NCI-H82 treated with DMSO at 0.1 percent for 48 hours (cell line): ENCODE measurements around the gene MOSPD2.

ENCODE experiments used
- DNase-seq: peaks from one replicate; lab custom pipeline; 2025; ENCODE audit not compliant: unreplicated experiment; lab: John Stamatoyannopoulos, UW

The MOSPD2 gene

GRCh38 chrX:14872851-14873675 lies at the start of gene MOSPD2, which contains the start of gene FANCB:
MOSPD2 (plus strand) TSS chrX:14873421; CDS start chrX:14873529, 108 bp downstream.
FANCB (minus strand) TSS chrX:14873069; CDS start chrX:14865510, 7,559 bp downstream.
- DNase-seq: peak; percentile 88

GRCh38 chrX:14825851-14826250 lies 47.4 kb upstream of the MOSPD2 start:
- no peak for DNase-seq

- DNase-seq: no peak
Measured at GRCh38 chrX:14826319-14826718, 46.9 kb upstream of the MOSPD2 start.

DNA sequence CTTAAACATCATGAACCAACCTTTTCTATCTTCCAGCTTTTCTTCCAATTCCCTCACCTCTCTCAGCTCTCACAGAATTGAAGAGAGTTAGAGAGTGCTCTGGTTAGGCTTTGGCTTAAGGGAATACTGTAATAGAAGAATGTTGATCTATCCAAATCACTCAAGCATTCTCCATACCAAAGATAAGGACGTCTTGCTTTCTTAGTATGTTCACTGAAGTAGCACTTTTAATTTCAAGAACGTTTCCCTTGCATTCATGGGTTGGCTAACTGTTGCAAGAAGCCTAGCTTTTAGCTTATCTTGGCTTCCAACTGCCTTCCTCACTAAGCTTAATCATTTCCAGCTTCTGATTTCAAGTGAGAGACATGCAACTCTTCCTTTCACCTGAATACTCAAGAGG lies 43.6 kb upstream of the MOSPD2 start:
- no peak for DNase-seq

GRCh38 chrX:14832151-14832550 lies 41.1 kb upstream of the MOSPD2 start:
- DNase-seq: no peak

DNA sequence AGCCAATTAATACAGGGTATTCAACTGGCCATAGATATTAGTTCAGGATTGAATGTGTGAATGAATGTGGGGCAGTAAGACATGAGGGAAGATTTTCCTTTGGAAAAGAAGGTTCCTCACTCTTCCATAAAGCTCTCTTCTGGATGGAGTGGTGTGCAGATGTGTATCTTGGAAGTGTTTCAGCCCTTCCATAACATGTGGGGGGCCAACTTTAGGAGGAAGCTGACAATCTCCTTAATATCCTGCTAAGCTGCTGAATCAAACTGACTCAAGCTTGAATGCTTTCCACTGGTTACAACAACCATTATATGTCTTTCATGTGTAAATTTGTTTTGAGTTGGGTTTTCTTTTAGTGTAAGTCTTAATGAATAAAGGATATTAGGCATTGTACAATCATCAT lies 40.6 kb upstream of the MOSPD2 start:
- no peak for DNase-seq

DNA sequence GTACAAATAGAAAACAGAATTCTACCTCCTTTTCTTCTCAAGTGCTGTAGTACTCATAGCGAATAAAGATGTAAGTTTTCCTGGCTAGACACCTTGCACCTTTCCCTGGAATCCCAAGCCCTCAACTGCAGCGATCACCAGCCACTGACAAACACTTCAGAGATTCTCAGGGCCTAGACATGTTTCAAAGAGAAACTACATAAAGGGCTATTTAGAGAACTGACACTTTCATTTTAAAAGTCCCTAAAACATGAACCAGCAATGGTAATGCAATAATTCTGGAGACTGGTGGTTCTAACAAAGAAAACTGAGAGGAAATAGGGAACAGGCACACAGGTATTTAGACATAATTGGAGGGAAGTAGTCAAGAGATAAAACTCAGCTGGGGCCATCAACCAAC lies 36.1 kb upstream of the MOSPD2 start:
- DNase-seq: no peak

DNA sequence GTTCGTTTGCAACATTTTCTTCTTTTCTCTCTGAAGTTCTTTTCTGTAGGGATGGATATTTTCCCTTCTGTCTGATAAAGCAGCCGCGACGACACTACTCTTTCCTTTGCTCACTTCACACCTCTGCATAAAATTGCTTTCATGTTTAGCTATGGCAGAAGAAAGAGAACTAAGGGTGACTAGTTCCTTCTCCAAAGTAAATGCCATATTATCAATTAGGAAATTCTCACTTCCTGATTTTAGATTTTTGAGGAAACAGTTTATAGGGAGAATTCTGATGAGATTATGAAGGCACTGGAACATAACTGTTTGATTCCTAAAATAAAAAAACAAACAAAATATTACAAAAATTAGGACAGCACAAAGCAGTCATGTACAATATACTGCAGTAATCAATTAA lies 29.6 kb upstream of the MOSPD2 start:
- DNase-seq: no peak

DNA sequence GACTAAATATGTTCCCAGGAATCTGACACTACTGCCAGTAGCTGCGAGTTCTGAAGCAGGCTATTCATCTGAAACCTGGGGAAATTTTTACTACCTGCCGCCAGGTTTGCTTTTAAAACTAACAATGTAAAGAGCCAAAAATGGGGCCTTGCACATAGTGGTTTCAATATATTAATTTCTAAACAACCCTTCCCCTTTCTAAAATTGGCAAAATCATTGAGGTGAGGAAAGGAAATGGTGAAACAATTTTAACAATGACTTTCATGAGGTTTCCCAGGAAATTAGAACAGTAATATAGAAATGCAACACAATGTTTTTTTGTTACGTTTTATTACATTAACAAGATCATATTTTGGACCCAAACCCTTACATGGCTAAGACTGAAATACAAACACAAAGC lies 21.7 kb upstream of the MOSPD2 start:
- DNase-seq: no peak

- no peak for DNase-seq
Measured at GRCh38 chrX:14864631-14865030, 8.6 kb upstream of the MOSPD2 start.

DNA sequence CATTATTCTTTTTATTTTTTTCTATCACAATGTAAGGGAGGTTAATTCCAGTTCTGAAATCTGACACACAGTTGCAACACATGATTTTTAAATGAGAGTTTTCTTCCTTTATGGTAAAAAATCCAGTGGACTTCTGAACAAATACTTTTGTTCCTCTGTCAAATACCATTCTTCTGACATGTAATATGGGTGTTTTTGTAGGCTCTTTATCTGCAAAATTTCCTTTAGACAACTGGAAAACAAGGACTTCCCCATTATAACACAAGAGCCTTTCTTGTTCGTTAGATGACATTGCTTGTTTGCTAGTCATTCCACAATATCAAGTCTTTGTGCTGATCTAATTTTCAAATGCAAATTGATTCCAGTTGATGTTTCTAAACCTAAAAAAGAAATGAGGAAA lies 8.0 kb upstream of the MOSPD2 start:
- DNase-seq: no peak

DNA sequence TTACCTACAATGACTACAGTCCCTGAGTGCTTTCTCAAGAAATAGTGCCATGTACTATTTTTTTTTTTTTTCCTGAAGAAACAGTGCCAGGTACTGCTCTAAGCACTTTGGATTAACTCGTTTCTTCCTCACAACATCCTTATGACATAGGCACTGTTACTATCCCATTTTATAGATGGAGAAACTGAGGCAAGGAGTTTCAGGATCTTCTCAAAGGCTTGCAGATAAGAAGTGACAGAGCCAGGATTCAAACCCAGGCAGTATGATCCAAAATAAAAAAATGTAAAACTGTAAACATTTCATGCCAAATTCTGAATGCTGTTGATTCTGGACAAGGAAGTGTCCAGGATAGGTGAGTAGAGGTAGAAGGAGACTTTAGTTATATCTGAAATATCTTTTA lies 1.5 kb upstream of the MOSPD2 start:
- DNase-seq: no peak

DNA sequence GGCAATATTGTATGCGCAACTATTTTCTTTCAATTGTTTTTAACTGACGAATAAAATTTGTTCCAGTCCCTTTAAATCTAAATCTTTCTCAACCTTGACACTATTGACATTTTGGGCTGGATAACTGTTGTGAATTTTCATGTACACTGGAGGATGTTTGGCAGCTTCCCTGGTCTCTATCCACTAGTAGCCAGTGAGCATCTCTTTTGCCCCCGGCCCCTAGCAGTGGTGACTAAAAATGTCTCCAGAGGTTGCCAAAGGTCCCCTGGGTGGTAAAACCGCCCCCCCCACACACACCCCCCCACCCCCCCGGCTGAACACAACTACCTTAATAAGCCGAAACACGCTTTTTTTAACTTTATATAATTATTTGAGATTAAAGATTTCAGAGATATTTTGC lies 866 bp upstream of the MOSPD2 start:
- DNase-seq: no peak

GRCh38 chrX:14873676-14874049 lies 442 bp downstream of the MOSPD2 start:
- DNase-seq: no peak

DNA sequence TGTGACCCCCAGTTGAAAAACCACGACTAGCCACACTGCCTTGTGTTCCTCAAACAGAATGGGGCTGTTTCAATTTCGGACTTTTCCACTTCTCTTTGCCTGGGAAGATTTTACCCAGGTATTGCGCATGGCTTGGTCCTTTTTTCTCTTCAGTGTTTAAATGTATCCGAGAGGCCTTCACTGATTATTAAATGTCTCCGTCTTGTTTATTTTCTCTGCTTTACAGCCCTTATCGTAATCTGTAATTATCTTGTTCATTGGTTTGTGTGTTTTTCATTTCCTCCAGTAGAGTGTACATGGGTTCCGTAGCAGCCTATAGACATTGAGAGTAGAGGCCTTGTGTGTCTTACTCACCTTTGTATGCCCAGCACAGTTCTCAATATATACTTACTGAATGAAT lies 2.4 kb downstream of the MOSPD2 start:
- no peak for DNase-seq

DNA sequence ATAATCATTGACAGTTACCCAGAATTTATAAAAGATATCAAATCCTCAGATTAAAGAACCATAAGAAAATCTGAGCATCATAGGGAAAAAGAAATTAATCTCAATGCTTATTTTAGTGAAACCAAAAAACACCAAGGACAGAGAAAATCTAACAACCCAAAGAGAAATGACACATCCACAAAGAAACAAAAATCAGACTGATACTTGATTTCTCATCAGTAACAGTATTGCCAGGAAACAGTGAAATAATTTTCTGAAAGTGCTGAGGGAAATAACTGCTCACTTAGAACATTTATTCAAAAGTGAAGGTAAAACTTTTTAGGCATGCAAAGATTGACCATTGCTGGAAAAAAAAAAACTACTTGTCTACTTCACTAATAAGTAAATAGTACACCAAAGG lies 10.6 kb downstream of the MOSPD2 start:
- DNase-seq: no peak

GRCh38 chrX:14884714-14885113 lies 11.5 kb downstream of the MOSPD2 start:
- DNase-seq: no peak

DNA sequence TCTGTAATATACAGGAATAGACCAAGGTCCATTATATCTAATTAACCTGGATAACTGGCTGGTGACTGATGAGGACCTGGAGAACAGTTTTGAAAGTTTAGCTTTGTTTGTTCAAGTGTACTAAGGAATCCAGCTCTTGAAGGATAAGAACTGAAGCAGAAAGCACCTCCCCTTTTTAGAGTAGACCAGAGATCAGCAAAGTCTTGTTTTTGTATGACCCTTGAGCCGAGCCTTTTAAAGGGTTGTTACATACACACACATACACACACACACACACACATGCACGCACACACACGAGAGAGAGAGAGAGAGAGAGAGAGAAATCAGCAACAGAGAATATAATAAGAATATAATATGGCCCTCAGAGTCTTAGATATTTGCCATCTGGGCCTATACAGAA lies 13.0 kb downstream of the MOSPD2 start:
- no peak for DNase-seq

GRCh38 chrX:14896273-14896672 lies 23.1 kb downstream of the MOSPD2 start:
- no peak for DNase-seq

GRCh38 chrX:14897042-14897441 lies 23.8 kb downstream of the MOSPD2 start:
- DNase-seq: no peak

- no peak for DNase-seq
Measured at GRCh38 chrX:14899607-14900006, 26.4 kb downstream of the MOSPD2 start.

DNA sequence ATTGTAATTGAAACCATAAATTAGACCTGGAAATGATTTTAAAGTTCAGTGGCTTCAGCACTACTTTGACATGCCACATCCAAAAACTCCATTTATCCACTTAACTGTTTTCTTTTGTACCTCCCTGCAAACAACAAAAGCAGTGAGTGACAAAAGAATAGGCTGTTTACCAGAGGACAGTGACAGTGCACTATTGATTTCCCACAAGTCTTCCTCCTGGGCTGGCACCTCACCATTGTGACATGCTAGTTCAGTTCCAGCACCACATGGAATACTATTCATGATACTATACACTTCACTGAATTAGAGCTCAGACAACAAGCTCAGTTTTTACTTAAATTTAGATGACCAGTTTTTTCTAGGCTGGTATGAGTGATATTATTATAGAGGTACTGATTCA lies 29.3 kb downstream of the MOSPD2 start:
- no peak for DNase-seq

DNA sequence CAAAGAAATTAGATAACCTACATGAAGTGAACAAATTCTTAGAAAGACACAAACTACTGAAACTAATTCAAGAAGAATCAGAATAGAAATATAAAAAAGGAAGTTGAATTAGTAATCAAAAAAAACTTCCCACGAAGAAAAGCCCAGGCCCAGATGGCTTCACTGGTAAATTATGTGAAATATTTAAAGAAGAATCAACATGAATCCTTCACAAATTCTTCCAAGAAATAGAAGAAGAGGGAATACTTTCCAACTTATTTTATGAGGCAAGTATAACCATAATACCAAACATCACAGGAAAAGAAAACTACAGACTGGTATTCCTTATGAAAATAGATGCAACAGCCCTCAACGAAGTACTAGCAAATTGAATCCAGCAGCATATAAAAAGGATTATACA lies 30.7 kb downstream of the MOSPD2 start:
- no peak for DNase-seq
